Nephron (organoid): ENCODE results near the gene MAP1B.
A peak's percentile ranks its signal among the peaks of the same experiment; 100 is the strongest.

Experiments
- H3K27ac Mint-ChIP-seq, 3 experiments: 2 replicates each; pipeline ENCODE4 v1.8.0; 2020; ENCODE audit warnings: mixed read lengths in 3 of 3, mild to moderate bottlenecking in 2 of 3, moderate library complexity in 1 of 3
- H3K27me3 Mint-ChIP-seq: 2 replicates; pipeline ENCODE4 v1.8.0; 2021; ENCODE audit warnings: low read depth, mild to moderate bottlenecking, moderate library complexity, mixed read lengths
- H3K36me3 Mint-ChIP-seq: 2 replicates; pipeline ENCODE4 v1.8.0; 2020; ENCODE audit warnings: low read depth, mixed read lengths
- H3K4me1 Mint-ChIP-seq: 2 replicates; pipeline ENCODE4 v1.8.0; 2020; ENCODE audit warnings: mixed read lengths
- H3K4me3 Mint-ChIP-seq, 3 experiments: 2 replicates each; pipeline ENCODE4 v1.8.0; 2020; ENCODE audit warnings: mild to moderate bottlenecking in 3 of 3, mixed read lengths in 3 of 3, moderate library complexity in 2 of 3
- H3K9me3 Mint-ChIP-seq: 2 replicates; pipeline ENCODE4 v1.8.0; 2020; ENCODE audit warnings: mixed read lengths
- CTCF ChIP-seq, 3 experiments: fragments of 200-600 bp; sonication (generic); IDR thresholded peaks; one replicate each; pipeline ENCODE4 v1.5.0; 2021; ENCODE audit warnings: antibody characterized with exemption in 3 of 3; ENCODE audit not compliant: unreplicated experiment in 3 of 3

MAP1B gene

GRCh38 chr5:72092074-72092473 is 15.2 kb upstream of the MAP1B start:
- Mint-ChIP-seq H3K36me3 (no peaks in the 10 kb centered on the region), H3K4me1 (no peaks in the 10 kb centered on the region), H3K27ac (no peak overlapping the region), H3K9me3 (no peaks in the 10 kb centered on the region), H3K27me3 (peaks cover 4% of the 10 kb centered on the region), H3K4me3 (no peak overlapping the region)
- no peak for TF ChIP-seq CTCF (IDR thresholded peaks at IDR 0.05; ENCODE audit: unreplicated experiment in 3 of 3)

- Mint-ChIP-seq H3K4me3 (no peak overlapping the region), H3K27ac (no peak overlapping the region), H3K4me1 (no peaks in the 10 kb centered on the region), H3K36me3 (no peaks in the 10 kb centered on the region), H3K27me3 (peaks cover 4% of the 10 kb centered on the region), H3K9me3 (no peaks in the 10 kb centered on the region)
- TF ChIP-seq CTCF (IDR thresholded peaks at IDR 0.05; ENCODE audit: unreplicated experiment in 3 of 3), result no peak
Observed at GRCh38 chr5:72093217-72093616, 14.1 kb upstream of the MAP1B start.

GRCh38 chr5:72093824-72094223 is 13.5 kb upstream of the MAP1B start:
- no peaks in the 10 kb centered on the region for H3K4me1 Mint-ChIP-seq
- no peaks in the 10 kb centered on the region for H3K36me3 Mint-ChIP-seq
- H3K4me3 Mint-ChIP-seq, result no peak overlapping the region
- no peaks in the 10 kb centered on the region for H3K9me3 Mint-ChIP-seq
- no peak for TF ChIP-seq CTCF (IDR thresholded peaks at IDR 0.05; ENCODE audit: unreplicated experiment in 3 of 3)
- no peak overlapping the region for H3K27ac Mint-ChIP-seq
- H3K27me3 Mint-ChIP-seq, result peaks cover 4% of the 10 kb centered on the region

- no peak overlapping the region for H3K4me3 Mint-ChIP-seq
- no peaks in the 10 kb centered on the region for H3K9me3 Mint-ChIP-seq
- no peaks in the 10 kb centered on the region for H3K27me3 Mint-ChIP-seq
- no peaks in the 10 kb centered on the region for H3K36me3 Mint-ChIP-seq
- TF ChIP-seq CTCF (IDR thresholded peaks at IDR 0.05; ENCODE audit: unreplicated experiment in 3 of 3), result no peak
- H3K4me1 Mint-ChIP-seq, result no peaks in the 10 kb centered on the region
- no peak overlapping the region for H3K27ac Mint-ChIP-seq
Observed at GRCh38 chr5:72096602-72097188, 10.6 kb upstream of the MAP1B start.

GRCh38 chr5:72101828-72102227 is 5.4 kb upstream of the MAP1B start:
- Mint-ChIP-seq H3K27ac (no peak overlapping the region), H3K27me3 (no peaks in the 10 kb centered on the region), H3K4me1 (peaks cover 3% of the 10 kb centered on the region), H3K9me3 (no peaks in the 10 kb centered on the region), H3K4me3 (no peak overlapping the region), H3K36me3 (no peaks in the 10 kb centered on the region)
- no peak for TF ChIP-seq CTCF (IDR thresholded peaks at IDR 0.05; ENCODE audit: unreplicated experiment in 3 of 3)

GRCh38 chr5:72106817-72107130 is 501 bp upstream of the MAP1B start:
- TF ChIP-seq CTCF (IDR thresholded peaks at IDR 0.05; ENCODE audit: unreplicated experiment in 3 of 3), result no peak
- no peaks in the 10 kb centered on the region for H3K27me3 Mint-ChIP-seq
- H3K27ac Mint-ChIP-seq, result peak overlapping the region; percentile 85 to 93 (median 89)
- no peaks in the 10 kb centered on the region for H3K36me3 Mint-ChIP-seq
- H3K4me1 Mint-ChIP-seq, result peaks cover 33% of the 10 kb centered on the region
- H3K9me3 Mint-ChIP-seq, result no peaks in the 10 kb centered on the region
- H3K4me3 Mint-ChIP-seq, result peak overlapping the region; percentile 93 to 94 (median 94)
